Activated T-cell treated with anti-CD3 and anti-CD28 coated beads, Interleukin-2, amount 50 U/mL, for 72 hours (primary cell): ENCODE measurements around the gene CRADD. TPM values are rescaled to one million over a fixed set of nuclear protein-coding genes. Genes with fewer than 3 reads are reported as not detected.
A peak's percentile ranks its signal among the peaks of the same experiment; 100 is the strongest.
"Not testable (repeated sequence)": the region's sequence is repeated elsewhere in the genome, so short reads cannot be mapped to it uniquely, and the experiment has no call there.

ENCODE experiments used
- ATAC-seq, 2 donors: fragments of 150-1000 bp; cut with Tn5 transposase; replicated peaks in 1 of 2; 2 replicates each; pipeline ENCODE4 v1.10.0; 2021; ENCODE audit warnings: moderate library complexity in 2 of 2, mild to moderate bottlenecking in 1 of 2
- DNase-seq, 2 donors: peaks; one replicate each; pipeline ENCODE4 v3.0.0; 2021 to 2022; ENCODE audit warnings: mixed read lengths in 1 of 2
- H3K27ac Mint-ChIP-seq: one replicate; pipeline ENCODE4 v1.8.0; 2022; ENCODE audit warnings: mild to moderate bottlenecking, moderate library complexity, mixed read lengths
- H3K27me3 Mint-ChIP-seq: one replicate; pipeline ENCODE4 v1.8.0; 2022; ENCODE audit warnings: low read depth, mixed read lengths
- H3K36me3 Mint-ChIP-seq, 2 donors: one replicate each; pipeline ENCODE4 v1.8.0; 2022; ENCODE audit warnings: mixed read lengths in 2 of 2, mild to moderate bottlenecking in 1 of 2; ENCODE audit not compliant: insufficient read depth in 2 of 2
- H3K4me1 Mint-ChIP-seq: one replicate; pipeline ENCODE4 v1.8.0; 2022; ENCODE audit warnings: low read depth, mixed read lengths
- H3K4me3 Mint-ChIP-seq, 2 donors: one replicate each; pipeline ENCODE4 v1.8.0; 2022; ENCODE audit warnings: mild to moderate bottlenecking in 2 of 2, mixed read lengths in 2 of 2, moderate library complexity in 2 of 2
- H3K9me3 Mint-ChIP-seq, 2 donors: one replicate each; pipeline ENCODE4 v1.8.0; 2022; ENCODE audit warnings: mixed read lengths in 2 of 2
- total RNA-seq, 2 donors: library from RNA; stranded (reverse); gene quantifications; one replicate each; pipeline ENCODE4 v1.2.3, GENCODE V29; 2022

CRADD gene
- total RNA-seq, 2 donors from 2014 or later: 8.6 to 9.1 TPM

GRCh38 chr12:93922583-93923006 lies 245.4 kb downstream of the CRADD start:
- H3K27me3 Mint-ChIP-seq: no peaks in the 10 kb centered on the region
- H3K36me3 Mint-ChIP-seq: peaks cover 0 to 2% of the 10 kb centered on the region in 2 donors
- H3K4me3 Mint-ChIP-seq: no peak overlapping the region
- H3K9me3 Mint-ChIP-seq: peaks cover 0 to 3% of the 10 kb centered on the region in 2 donors
- H3K27ac Mint-ChIP-seq: no peak overlapping the region
- ATAC-seq: no peak
- H3K4me1 Mint-ChIP-seq: peaks cover 6% of the 10 kb centered on the region
- no peak for DNase-seq

DNA sequence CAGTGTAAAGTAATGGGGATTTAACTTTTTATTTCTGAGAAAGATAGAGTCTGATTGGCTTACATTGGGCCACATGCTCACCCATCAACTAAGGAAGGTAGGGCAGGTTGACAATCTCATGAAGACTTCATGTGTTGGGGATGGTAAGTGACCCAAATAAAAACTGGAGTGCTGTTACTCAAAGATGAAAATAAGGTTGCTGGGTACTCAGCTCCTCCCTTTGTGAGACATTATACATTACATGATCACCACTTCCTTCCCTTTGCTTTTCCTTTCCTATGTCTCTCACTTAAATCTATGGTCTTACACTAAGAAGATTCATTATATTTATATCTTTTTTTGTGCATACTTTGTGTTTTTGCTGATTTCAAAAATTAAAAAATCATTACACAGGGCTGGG lies 247.2 kb downstream of the CRADD start:
- peaks cover 6% of the 10 kb centered on the region for H3K4me1 Mint-ChIP-seq
- peaks cover 1 to 8% of the 10 kb centered on the region in 2 donors for H3K9me3 Mint-ChIP-seq
- no peak overlapping the region for H3K4me3 Mint-ChIP-seq
- H3K27ac Mint-ChIP-seq: no peak overlapping the region
- DNase-seq (no peak), ATAC-seq (no peak)
- H3K36me3 Mint-ChIP-seq: peaks cover 0 to 4% of the 10 kb centered on the region in 2 donors
- no peaks in the 10 kb centered on the region for H3K27me3 Mint-ChIP-seq

GRCh38 chr12:93925585-93926205 lies 248.5 kb downstream of the CRADD start:
- H3K4me1 Mint-ChIP-seq: peaks cover 6% of the 10 kb centered on the region
- no peaks in the 10 kb centered on the region for H3K27me3 Mint-ChIP-seq
- H3K4me3 Mint-ChIP-seq: no peak overlapping the region
- H3K27ac Mint-ChIP-seq: no peak overlapping the region
- no peak for DNase-seq
- peaks cover 5 to 8% of the 10 kb centered on the region in 2 donors for H3K9me3 Mint-ChIP-seq
- peaks cover 0 to 4% of the 10 kb centered on the region in 2 donors for H3K36me3 Mint-ChIP-seq
- no peak for ATAC-seq

DNA sequence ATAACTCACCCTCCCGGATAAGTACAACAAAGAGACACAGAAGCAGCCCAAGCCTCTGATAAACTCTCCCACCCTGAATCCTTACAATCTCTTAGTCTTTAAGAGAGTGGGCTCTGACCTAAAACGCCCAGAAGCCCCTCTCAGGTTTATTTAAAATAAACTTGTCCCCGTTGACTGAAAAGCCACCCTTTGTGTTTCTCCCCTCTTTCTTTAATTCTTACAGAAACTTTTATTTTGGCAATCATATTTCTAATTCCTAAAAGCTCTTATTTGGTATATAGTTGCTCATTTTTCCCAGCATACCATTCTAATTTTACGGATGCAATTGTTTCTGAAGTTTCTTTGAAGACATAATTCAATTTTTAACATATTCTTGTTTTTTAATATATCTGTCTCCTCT lies 249.1 kb downstream of the CRADD start:
- DNase-seq: no peak
- Mint-ChIP-seq H3K27ac (no peak overlapping the region), H3K4me1 (peaks cover 6% of the 10 kb centered on the region), H3K9me3 (peaks cover 5 to 8% of the 10 kb centered on the region in 2 donors), H3K4me3 (no peak overlapping the region), H3K36me3 (peaks cover 0 to 4% of the 10 kb centered on the region in 2 donors), H3K27me3 (no peaks in the 10 kb centered on the region)
- no peak for ATAC-seq

- H3K27me3 Mint-ChIP-seq, H3K36me3 Mint-ChIP-seq, H3K4me1 Mint-ChIP-seq, DNase-seq, H3K4me3 Mint-ChIP-seq, H3K27ac Mint-ChIP-seq, ATAC-seq, H3K9me3 Mint-ChIP-seq: not testable (repeated sequence)
Measured at GRCh38 chr12:93929081-93929480, 251.9 kb downstream of the CRADD start.

DNA sequence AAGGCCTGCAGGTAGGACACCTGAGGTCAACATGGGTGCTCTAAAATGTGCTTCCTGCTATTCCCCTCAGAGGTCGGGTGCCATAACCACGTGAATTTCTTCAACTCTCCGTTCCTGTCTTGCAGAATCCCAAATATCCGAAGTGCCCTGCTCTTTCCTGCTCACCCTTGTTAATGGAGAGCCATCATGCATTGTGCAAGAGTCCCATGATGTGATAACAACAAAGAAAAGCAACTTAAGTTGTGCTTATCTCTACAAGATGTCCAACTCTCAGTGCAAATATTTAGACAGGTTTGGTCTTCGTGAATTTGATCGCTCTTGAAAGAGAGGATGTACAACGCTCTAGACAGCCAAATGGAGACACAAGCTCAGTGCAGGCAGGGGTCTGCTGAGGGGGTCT lies 260.6 kb downstream of the CRADD start:
- ATAC-seq: no peak
- Mint-ChIP-seq H3K27me3 (no peaks in the 10 kb centered on the region), H3K36me3 (peaks cover 8 to 12% of the 10 kb centered on the region in 2 donors), H3K4me1 (no peaks in the 10 kb centered on the region), H3K4me3 (no peak overlapping the region), H3K27ac (no peak overlapping the region), H3K9me3 (peaks cover 0 to 16% of the 10 kb centered on the region in 2 donors)
- DNase-seq: no peak

GRCh38 chr12:93938317-93938716 lies 261.1 kb downstream of the CRADD start:
- Mint-ChIP-seq H3K27ac (no peak overlapping the region), H3K4me1 (no peaks in the 10 kb centered on the region), H3K9me3 (peaks cover 0 to 16% of the 10 kb centered on the region in 2 donors), H3K27me3 (no peaks in the 10 kb centered on the region), H3K36me3 (peaks cover 8 to 12% of the 10 kb centered on the region in 2 donors), H3K4me3 (no peak overlapping the region)
- DNase-seq (no peak), ATAC-seq (no peak)

- ATAC-seq (no peak), DNase-seq (no peak)
- H3K27ac Mint-ChIP-seq: no peak overlapping the region
- H3K36me3 Mint-ChIP-seq: peaks cover 6 to 12% of the 10 kb centered on the region in 2 donors
- H3K4me1 Mint-ChIP-seq: no peaks in the 10 kb centered on the region
- H3K9me3 Mint-ChIP-seq: peaks cover 0 to 16% of the 10 kb centered on the region in 2 donors
- no peak overlapping the region for H3K4me3 Mint-ChIP-seq
- H3K27me3 Mint-ChIP-seq: no peaks in the 10 kb centered on the region
Measured at GRCh38 chr12:93938931-93939330, 261.8 kb downstream of the CRADD start.

- DNase-seq (no peak), ATAC-seq (no peak)
- Mint-ChIP-seq H3K4me1 (no peaks in the 10 kb centered on the region), H3K27ac (no peak overlapping the region), H3K4me3 (no peak overlapping the region), H3K9me3 (peaks cover 0 to 16% of the 10 kb centered on the region in 2 donors), H3K36me3 (peaks cover 6 to 11% of the 10 kb centered on the region in 2 donors), H3K27me3 (no peaks in the 10 kb centered on the region)
Measured at GRCh38 chr12:93939641-93940325, 262.6 kb downstream of the CRADD start.

- Mint-ChIP-seq H3K4me3 (no peak overlapping the region), H3K9me3 (peaks cover 3% of the 10 kb centered on the region in 2 donors), H3K4me1 (no peaks in the 10 kb centered on the region), H3K36me3 (peaks cover 0 to 3% of the 10 kb centered on the region in 2 donors), H3K27ac (no peak overlapping the region), H3K27me3 (no peaks in the 10 kb centered on the region)
- ATAC-seq (peak in 1 of 2 donors; percentile 19), DNase-seq (no peak)
Measured at GRCh38 chr12:93943780-93944179, 266.6 kb downstream of the CRADD start.

GRCh38 chr12:93944201-93944600 lies 267.0 kb downstream of the CRADD start:
- Mint-ChIP-seq H3K4me1 (no peaks in the 10 kb centered on the region), H3K9me3 (peaks cover 3% of the 10 kb centered on the region in 2 donors), H3K36me3 (peaks cover 0 to 4% of the 10 kb centered on the region in 2 donors), H3K27me3 (no peaks in the 10 kb centered on the region), H3K27ac (no peak overlapping the region), H3K4me3 (no peak overlapping the region)
- ATAC-seq (no peak), DNase-seq (no peak)
